Tibial nerve (tissue), 4 donors: ENCODE results near the gene PYGM. TPM values are rescaled to one million over a fixed set of nuclear protein-coding genes. Genes with fewer than 3 reads are reported as not detected.

Source experiments
- DNase-seq, 2 donors: peaks; one replicate each; pipeline ENCODE4 v3.0.0-alpha.2; 2019; ENCODE audit warnings: low spot score in 2 of 2
- H3K27ac ChIP-seq, 4 donors: fragments of 200-600 bp; sonication (generic) in 3 of 4; one replicate each; pipeline ENCODE4 v1.5.1; 2017 to 2019; ENCODE audit warnings: mild to moderate bottlenecking in 1 of 4
- H3K27me3 ChIP-seq, 2 donors: fragments of 200-600 bp; sonication (generic) in 1 of 2; one replicate each; pipeline versions ENCODE4 v1.5.1 to v1.6.0; 2017 to 2019
- H3K36me3 ChIP-seq, 3 donors: fragments of 200-600 bp; sonication (generic); one replicate each; pipeline ENCODE4 v1.5.1; 2018 to 2019
- H3K4me1 ChIP-seq, 4 donors: fragments of 200-600 bp; sonication (generic) in 3 of 4; one replicate each; pipeline ENCODE4 v1.5.1; 2017 to 2019
- H3K4me3 ChIP-seq, 4 donors: fragments of 200-600 bp; sonication (generic) in 3 of 4; one replicate each; pipeline ENCODE4 v1.5.1; 2017 to 2019; ENCODE audit warnings: mild to moderate bottlenecking in 1 of 4, moderate library complexity in 1 of 4
- H3K9me3 ChIP-seq, 4 donors: fragments of 200-600 bp; sonication (generic) in 3 of 4; one replicate each; pipeline ENCODE4 v1.5.1; 2017 to 2019
- CTCF ChIP-seq, 5 experiments: fragments of 200-600 bp in 3 of 5; fragments of 450-650 bp in 2 of 5; sonication (generic) in 3 of 5; IDR thresholded peaks; one replicate each; pipeline ENCODE4 v1.5.1; 2016 to 2019; ENCODE audit warnings: antibody characterized with exemption in 5 of 5, mild to moderate bottlenecking in 3 of 5, moderate library complexity in 2 of 5
- EP300 ChIP-seq, 2 donors: sonication (generic); formaldehyde crosslinking; IDR thresholded peaks; one replicate each; pipeline ENCODE4 v1.6.1; 2017; ENCODE audit warnings: antibody characterized with exemption in 2 of 2, mild to moderate bottlenecking in 1 of 2
- POLR2A ChIP-seq, 2 donors: fragments of 450-650 bp; IDR thresholded peaks; one replicate each; pipeline ENCODE4 v1.6.1; 2017; ENCODE audit warnings: antibody characterized with exemption in 2 of 2, mild to moderate bottlenecking in 2 of 2, moderate library complexity in 2 of 2
- WGBS, 2 donors: methylation state at CpG; one replicate each; pipeline ENCODE4 v1.1.5; 2018; 5-methylcytosine and 5-hydroxymethylcytosine counted together
- total RNA-seq, 4 donors: library from RNA; depleted of rRNA; stranded (reverse); fragments of >200 nt; gene quantifications; one replicate each; pipeline ENCODE4 v1.1.0, GENCODE V29; 2016

PYGM gene
- total RNA-seq, 4 donors from 2014 or later = 2.1 to 18.6 (median 9.9) TPM

DNA sequence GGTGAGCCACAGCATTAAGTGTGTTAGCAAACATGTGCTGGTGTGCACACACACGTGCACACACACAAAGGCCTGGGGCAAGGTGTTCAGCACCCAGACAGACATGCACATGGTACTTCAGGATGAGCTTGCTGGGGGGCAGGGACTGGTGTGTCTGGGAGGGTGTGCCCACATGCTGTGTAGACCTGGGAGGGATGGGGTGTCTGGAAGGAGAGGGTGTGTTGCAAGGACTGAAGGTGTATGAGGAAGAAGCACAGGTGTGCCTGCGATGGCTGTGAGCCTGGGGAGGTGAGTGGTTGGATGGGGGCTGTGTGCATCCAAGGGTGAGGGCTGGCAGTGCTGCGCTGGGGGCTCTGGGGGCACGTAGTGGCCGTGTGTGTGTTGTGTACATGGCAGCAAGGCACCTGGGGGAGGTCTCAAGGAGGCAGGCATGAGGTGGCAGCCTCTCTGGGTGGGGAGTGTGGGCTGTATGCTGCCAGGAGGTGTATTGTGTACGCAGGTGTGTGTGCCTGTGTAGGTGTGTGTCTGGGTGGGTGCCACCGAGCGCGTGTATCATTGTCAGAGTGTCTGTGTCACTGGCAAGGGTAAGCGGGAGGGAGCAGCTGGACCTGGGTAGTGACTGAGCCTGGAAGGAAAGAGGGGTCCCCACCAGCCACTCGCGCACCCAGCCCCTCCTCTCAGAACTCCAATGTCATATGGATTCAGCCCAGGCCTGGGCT lies 39.0 kb downstream of the PYGM start:
- H3K36me3 ChIP-seq = no peaks in the 10 kb centered on the region
- peaks cover 0 to 7% (median 3%) of the 10 kb centered on the region in 4 donors for H3K4me1 ChIP-seq
- H3K4me3 ChIP-seq = no peak overlapping the region
- WGBS, 2 donors = 74 to 77% methylated on average over 12 of the region's 12 CpGs
- no peak for DNase-seq
- H3K9me3 ChIP-seq = no peaks in the 10 kb centered on the region
- H3K27ac ChIP-seq = no peak overlapping the region
- no peak for TF ChIP-seq POLR2A (IDR thresholded peaks at IDR 0.05)
- no peak for TF ChIP-seq CTCF (IDR thresholded peaks at IDR 0.05)
- no peak for TF ChIP-seq EP300 (IDR thresholded peaks at IDR 0.05)
- H3K27me3 ChIP-seq = peaks cover 0 to 75% of the 10 kb centered on the region in 2 donors

DNA sequence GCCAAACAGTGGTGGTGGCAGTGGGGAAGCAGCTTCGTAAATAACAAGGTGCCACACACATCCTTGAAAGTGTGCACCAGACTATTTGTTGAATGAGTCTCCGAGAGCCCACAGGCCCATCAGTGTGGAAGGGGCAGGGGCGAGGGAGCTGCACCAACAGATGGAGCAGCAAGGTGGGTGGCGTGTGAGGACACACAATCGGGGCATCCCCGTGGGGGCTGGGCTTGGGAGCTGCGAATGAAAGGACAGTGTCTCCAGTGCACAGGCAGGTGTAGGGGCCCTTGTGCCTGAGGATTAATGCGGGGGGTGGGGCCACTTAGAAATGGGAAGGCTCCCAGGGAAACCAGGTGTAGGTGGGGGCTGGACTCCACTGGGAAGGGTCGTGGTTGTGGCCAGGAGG lies 39.6 kb downstream of the PYGM start:
- H3K27me3 ChIP-seq = peaks cover 0 to 81% of the 10 kb centered on the region in 2 donors
- TF ChIP-seq POLR2A (IDR thresholded peaks at IDR 0.05) (no peak), CTCF (IDR thresholded peaks at IDR 0.05) (no peak), EP300 (IDR thresholded peaks at IDR 0.05) (no peak)

DNA sequence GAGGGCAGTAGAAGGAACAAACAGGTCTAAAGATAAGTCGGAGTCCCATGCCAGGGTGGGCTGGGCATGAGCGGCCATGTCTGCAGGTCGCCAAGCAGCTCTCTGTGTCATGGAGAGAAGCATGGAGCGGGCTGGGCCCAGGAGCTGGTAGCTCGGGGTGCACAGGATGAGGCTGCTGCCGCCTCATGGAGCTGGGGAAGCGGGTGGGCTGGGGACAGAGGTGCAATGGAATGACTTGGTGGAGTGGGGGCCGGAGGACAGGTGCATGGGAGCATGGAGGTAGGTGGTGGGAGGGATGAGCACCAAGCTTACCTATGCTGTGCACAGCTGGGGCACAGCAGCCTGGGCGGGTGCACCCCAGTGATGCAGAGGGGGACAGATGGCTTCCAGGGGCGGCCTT lies 40.4 kb downstream of the PYGM start:
- Histone ChIP-seq H3K36me3 (no peaks in the 10 kb centered on the region), H3K27ac (no peak overlapping the region), H3K9me3 (no peaks in the 10 kb centered on the region), H3K4me3 (no peak overlapping the region), H3K27me3 (peaks cover 0 to 88% of the 10 kb centered on the region in 2 donors), H3K4me1 (peaks cover 0 to 7% (median 3%) of the 10 kb centered on the region in 4 donors)
- 83 to 91% methylated on average over 10 of the region's 10 CpGs for WGBS, 2 donors
- no peak for DNase-seq
- TF ChIP-seq EP300 (IDR thresholded peaks at IDR 0.05) = no peak
- TF ChIP-seq POLR2A (IDR thresholded peaks at IDR 0.05) = no peak

More for the DNA sequence above, 39.6 kb downstream of the PYGM start:
- H3K36me3 ChIP-seq = no peaks in the 10 kb centered on the region
- H3K9me3 ChIP-seq = no peaks in the 10 kb centered on the region
- H3K4me3 ChIP-seq = no peak overlapping the region
- peaks cover 0 to 7% (median 3%) of the 10 kb centered on the region in 4 donors for H3K4me1 ChIP-seq
- H3K27ac ChIP-seq = no peak overlapping the region
- 65 to 66% methylated on average over 9 of the region's 9 CpGs for WGBS, 2 donors
- no peak for DNase-seq

DNA sequence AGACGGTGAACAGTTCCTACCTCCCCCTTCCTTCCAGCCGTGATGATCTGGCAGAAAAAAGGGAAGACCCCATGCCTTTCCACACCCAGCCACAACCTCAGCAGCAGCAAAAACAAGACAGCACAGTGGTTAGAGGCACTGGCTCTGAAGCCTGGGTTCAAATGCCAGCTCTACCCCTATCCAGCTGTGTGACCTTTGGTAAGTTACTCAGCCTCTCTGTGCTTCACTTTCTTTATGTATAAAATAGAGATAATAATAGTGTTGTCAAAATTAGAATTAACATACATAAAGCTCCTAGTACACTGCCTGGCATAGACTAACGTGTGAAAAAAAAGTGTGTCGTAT lies 41.0 kb downstream of the PYGM start:
- 60 to 63% methylated on average over 4 of the region's 4 CpGs for WGBS, 2 donors
- peaks cover 0 to 10% (median 3%) of the 10 kb centered on the region in 4 donors for H3K4me1 ChIP-seq
- no peaks in the 10 kb centered on the region for H3K9me3 ChIP-seq
- H3K36me3 ChIP-seq = no peaks in the 10 kb centered on the region
- H3K27ac ChIP-seq = no peak overlapping the region
- peaks cover 0 to 92% of the 10 kb centered on the region in 2 donors for H3K27me3 ChIP-seq
- TF ChIP-seq EP300 (IDR thresholded peaks at IDR 0.05) (no peak), CTCF (IDR thresholded peaks at IDR 0.05) (no peak), POLR2A (IDR thresholded peaks at IDR 0.05) (no peak)
- no peak for DNase-seq
- no peak overlapping the region for H3K4me3 ChIP-seq

DNA sequence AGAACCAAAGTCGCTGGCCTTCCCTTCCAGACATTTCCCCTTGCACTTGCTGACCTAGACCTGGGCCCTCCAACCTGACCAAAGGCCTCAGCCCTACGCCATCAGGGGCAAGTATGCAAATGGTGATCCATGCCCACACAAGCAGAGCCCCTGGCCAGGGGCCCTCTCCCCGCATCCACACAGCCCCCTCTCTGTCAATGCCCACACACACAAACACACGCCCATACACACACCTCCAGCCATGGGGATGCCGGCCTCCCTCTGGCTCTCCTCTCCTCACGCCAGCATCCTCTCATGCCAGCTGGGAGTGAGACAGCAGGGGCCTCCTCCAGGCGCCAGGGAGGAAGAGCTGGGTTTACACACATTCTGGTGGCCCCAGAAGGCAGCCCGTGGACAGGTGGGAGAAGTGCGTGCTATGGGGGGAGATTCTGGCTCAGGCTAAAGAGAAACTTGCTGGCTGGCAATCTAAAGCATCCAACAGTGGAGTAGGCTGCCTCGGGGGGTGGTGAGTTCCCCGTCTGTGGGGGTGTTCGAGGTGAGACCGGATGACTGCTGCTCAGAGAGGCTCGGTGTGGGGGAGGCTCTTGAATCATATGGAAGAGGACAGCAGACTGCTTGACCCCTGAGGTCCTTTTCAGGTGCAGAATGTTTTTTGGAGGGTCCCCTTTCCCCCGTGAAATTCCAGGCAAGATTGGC lies 41.5 kb downstream of the PYGM start:
- no peaks in the 10 kb centered on the region for H3K9me3 ChIP-seq
- H3K27ac ChIP-seq = no peak overlapping the region
- peaks cover 0 to 9% (median under 1%) of the 10 kb centered on the region in 4 donors for H3K4me1 ChIP-seq
- peaks cover 0 to 93% of the 10 kb centered on the region in 2 donors for H3K27me3 ChIP-seq
- TF ChIP-seq POLR2A (IDR thresholded peaks at IDR 0.05) (no peak), CTCF (IDR thresholded peaks at IDR 0.05) (no peak), EP300 (IDR thresholded peaks at IDR 0.05) (no peak)
- WGBS, 2 donors = 71 to 84% methylated on average over 15 of the region's 15 CpGs
- no peak overlapping the region for H3K4me3 ChIP-seq
- DNase-seq = no peak
- H3K36me3 ChIP-seq = no peaks in the 10 kb centered on the region
